ENCODE results near the gene P4HA2.

DNA sequence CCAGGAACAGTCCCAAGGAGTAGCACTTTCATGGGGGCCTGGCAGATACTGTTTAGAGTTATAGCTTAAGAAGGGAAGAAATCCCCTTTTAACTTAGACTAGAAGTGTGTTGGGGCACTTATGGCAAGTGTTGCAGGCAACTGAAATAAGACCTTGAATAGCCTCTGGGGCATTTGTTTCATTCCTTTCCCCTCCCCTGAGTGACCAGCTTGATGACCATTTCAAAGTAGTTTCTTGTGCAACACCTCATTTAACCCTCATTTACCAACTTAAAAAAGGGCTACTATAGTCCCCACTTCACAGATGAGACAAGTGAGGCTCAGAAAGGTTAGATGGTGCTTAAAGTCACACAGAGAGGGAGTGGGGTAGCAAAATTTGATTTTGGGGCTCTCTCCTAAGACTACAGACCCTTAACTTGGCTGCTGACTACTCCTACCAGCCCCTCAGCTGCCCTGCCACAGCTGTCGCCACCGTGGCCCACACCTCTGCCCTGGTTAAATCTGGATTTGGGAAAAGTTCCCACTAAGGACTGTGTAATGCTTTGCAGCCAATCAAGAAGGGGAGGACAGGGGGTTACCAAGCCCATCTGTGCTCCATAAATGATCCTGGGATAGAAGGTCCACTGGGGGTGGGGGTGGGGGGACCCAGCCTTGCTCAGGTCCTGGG, 35.4 kb upstream of the P4HA2 start:
- TF ChIP-seq POLR2A (IDR thresholded peaks at IDR 0.05; ENCODE audit: extremely low read depth, insufficient read length) (no peak), MYC (IDR thresholded peaks at IDR 0.05; ENCODE audit: low read depth, low read length) (no peak)
- TF ChIP-seq, protein P1, sequence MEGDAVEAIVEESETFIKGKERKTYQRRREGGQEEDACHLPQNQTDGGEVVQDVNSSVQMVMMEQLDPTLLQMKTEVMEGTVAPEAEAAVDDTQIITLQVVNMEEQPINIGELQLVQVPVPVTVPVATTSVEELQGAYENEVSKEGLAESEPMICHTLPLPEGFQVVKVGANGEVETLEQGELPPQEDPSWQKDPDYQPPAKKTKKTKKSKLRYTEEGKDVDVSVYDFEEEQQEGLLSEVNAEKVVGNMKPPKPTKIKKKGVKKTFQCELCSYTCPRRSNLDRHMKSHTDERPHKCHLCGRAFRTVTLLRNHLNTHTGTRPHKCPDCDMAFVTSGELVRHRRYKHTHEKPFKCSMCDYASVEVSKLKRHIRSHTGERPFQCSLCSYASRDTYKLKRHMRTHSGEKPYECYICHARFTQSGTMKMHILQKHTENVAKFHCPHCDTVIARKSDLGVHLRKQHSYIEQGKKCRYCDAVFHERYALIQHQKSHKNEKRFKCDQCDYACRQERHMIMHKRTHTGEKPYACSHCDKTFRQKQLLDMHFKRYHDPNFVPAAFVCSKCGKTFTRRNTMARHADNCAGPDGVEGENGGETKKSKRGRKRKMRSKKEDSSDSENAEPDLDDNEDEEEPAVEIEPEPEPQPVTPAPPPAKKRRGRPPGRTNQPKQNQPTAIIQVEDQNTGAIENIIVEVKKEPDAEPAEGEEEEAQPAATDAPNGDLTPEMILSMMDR (IDR thresholded peaks at IDR 0.05; ENCODE audit: low read depth, low read length), result no peak
- TF ChIP-seq, protein P2, sequence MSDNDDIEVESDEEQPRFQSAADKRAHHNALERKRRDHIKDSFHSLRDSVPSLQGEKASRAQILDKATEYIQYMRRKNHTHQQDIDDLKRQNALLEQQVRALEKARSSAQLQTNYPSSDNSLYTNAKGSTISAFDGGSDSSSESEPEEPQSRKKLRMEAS (IDR thresholded peaks at IDR 0.05; ENCODE audit: low read depth, low read length), result no peak
